ENCODE measurements around the gene PPP1R12C.
A peak's percentile ranks its signal among the peaks of the same experiment; 100 is the strongest.
"Not testable (repeated sequence)": the region's sequence is repeated elsewhere in the genome, so short reads cannot be mapped to it uniquely, and the experiment has no call there.

The PPP1R12C gene

GRCh38 chr19:55070466-55071128 lies 46.8 kb downstream of the PPP1R12C start:
- DNase-seq, result no peak

GRCh38 chr19:55069865-55070197 lies 47.6 kb downstream of the PPP1R12C start:
- no peak for DNase-seq

DNA sequence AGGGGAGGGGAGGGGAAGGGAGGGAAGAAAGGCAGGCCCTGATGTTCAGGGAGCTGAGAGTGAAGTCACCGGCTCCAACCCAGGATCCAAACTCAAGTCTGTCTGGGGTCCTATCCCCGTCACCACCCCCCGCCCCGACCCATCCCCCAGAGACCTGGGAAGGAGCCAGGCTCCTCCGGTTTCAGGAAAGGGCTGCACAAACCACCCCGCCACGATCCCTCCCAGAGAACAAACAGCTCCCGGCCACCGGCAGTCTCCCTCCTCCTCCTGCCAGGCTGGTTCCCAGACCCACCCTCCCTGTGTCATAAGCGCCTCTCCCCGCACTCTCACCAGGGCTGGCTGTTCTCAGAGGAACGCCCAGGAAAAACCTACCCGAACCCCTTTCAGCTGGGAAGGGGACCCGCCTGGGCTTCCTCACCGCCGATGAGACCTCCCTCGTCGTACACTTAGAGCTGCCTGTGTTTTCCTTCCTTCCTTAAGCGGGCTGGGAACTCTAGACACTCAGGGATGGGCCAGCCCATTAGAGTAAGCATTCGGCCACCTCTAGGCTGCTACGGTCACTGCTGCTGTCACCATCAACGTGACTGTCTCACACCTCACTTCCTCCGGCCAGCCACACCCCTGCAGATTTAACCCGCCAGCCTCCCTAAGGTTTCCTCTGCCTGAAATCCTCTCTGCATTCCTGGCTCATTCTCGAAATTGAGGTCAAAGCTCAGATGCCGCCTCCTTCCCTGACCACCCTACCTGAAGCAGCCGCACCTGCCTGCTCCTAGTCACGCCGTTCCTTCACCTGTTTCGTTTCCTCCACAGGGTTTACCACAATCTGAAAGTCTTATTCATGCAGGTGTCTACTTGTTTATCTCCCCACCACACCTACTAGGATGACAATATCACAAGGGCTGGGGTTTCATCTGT lies 48.2 kb downstream of the PPP1R12C start:
- no peak for DNase-seq

DNA sequence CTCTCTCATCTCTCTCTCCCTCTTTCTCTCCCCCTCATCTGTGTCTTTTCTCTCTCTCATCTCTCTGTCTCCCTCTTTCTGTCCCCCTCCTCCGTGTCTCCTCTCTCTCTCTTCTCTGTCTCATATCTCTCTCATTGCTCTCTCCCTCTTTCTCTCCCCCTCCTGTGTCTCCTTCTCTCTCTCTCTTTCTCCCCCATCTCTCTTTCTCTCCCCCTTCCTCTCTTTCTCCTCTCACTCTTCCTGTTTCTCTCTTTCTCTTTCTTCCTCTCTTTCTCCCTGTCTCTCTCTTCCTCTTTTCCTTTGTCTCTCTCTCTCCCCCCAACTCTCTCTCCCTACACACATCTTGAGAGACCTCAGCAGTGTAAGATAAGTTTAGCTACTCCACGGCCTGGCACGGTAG lies 49.6 kb downstream of the PPP1R12C start:
- no peak for DNase-seq

DNA sequence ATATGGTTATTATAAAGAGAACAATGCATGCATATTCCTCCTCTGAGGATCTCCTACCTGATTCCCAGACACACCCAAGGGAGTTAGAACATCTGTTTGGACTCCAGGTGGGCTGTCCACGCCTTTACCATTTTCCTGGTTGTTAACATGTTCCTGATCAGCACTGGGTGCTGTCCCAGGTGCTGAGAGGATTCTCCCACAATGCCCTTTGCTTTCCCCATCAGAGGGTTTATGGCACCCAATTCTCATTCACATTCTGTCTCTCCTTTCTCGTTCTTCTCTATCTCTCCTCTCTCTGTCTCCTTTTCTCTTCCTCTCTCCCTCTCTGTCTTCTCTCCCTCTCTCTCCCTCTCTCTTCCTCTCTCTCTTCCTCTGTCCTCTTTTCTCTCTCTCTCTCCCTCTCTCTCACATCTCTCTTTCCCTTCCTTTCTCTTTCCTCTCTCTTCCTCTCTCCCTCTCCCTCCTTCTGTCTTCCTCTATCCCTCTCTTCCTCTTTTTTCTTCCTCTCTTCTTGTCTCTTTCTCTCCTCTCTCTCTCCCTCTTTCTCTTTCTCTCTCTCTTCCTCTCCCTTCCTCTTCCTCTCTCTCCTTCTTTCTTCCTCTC lies 51.2 kb downstream of the PPP1R12C start:
- no peak for DNase-seq

DNA sequence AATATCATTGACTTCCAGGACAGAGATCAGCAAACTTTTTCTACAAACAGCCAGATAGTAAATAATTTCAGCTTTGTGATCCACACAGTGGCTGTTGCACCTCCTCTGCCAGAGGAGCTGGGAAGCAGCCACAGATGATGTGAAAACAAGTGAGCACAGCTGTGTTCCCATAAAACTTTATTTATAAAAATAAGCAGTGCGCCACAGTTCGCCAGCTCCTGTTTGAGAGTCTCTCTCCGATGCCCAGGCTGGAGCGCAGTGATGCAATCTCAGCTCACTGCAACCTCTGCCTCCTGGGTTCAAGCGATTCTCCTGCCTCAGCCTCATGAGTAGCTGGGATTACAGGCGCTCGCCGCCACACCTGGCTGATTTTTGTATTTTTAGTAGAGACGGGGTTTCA lies 51.9 kb downstream of the PPP1R12C start:
- not testable (repeated sequence) for DNase-seq

GRCh38 chr19:55063492-55063843 lies 54.0 kb downstream of the PPP1R12C start:
- no peak for DNase-seq

- DNase-seq, result peak; percentile 85
Observed at GRCh38 chr19:55062735-55063491, 54.5 kb downstream of the PPP1R12C start, which contains the start of gene RDH13. RDH13 (minus strand) TSS chr19:55063148; CDS start chr19:55063032, 116 bp downstream.

DNA sequence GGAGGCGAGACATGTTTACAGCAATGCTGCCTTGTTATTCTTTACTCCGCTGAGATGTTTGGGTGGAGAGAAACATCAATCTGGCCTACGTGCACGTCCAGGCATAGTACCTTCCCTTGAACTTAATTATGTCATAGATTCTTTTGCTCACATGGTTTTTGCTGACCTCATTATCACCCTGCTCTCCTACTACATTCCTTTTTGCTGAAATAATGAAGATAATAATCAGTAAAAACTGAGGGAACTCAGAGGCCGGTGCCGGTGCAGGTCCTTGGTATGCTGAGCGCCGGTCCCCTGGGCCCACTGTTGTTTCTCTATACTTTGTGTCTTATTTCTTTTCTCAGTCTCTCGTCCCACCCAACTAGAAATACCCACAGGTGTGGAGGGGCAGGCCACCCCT lies 57.1 kb downstream of the PPP1R12C start:
- not testable (repeated sequence) for DNase-seq

- DNase-seq, result no peak
Observed at GRCh38 chr19:55058781-55059610, 58.4 kb downstream of the PPP1R12C start.

DNA sequence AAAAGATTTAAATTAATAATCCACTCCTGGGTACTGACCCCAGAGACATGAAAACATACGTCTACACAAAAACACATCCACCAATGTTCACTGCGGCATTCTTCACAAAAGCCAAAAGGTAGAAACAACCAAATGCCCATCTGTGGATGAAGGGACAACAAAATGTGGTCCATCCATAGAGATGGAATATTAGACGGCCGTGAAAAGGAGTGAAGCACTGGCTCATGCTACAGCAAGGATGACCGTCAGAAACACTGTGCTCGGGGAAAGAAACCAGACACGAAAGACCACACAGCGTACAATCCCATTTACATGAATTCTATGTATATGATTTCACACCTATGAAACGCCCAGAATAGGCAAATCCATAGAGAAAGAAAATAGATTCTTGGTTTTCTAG lies 60.6 kb downstream of the PPP1R12C start:
- DNase-seq, result no peak

GRCh38 chr19:55053735-55054134 lies 63.7 kb downstream of the PPP1R12C start:
- DNase-seq, result no peak

GRCh38 chr19:55050749-55051532 lies 66.5 kb downstream of the PPP1R12C start:
- no peak for DNase-seq

GRCh38 chr19:55048446-55048845 lies 69.0 kb downstream of the PPP1R12C start:
- no peak for DNase-seq

- no peak for DNase-seq
Observed at GRCh38 chr19:55047951-55048350, 69.5 kb downstream of the PPP1R12C start.

GRCh38 chr19:55046975-55047622 lies 70.3 kb downstream of the PPP1R12C start:
- DNase-seq, result no peak

DNA sequence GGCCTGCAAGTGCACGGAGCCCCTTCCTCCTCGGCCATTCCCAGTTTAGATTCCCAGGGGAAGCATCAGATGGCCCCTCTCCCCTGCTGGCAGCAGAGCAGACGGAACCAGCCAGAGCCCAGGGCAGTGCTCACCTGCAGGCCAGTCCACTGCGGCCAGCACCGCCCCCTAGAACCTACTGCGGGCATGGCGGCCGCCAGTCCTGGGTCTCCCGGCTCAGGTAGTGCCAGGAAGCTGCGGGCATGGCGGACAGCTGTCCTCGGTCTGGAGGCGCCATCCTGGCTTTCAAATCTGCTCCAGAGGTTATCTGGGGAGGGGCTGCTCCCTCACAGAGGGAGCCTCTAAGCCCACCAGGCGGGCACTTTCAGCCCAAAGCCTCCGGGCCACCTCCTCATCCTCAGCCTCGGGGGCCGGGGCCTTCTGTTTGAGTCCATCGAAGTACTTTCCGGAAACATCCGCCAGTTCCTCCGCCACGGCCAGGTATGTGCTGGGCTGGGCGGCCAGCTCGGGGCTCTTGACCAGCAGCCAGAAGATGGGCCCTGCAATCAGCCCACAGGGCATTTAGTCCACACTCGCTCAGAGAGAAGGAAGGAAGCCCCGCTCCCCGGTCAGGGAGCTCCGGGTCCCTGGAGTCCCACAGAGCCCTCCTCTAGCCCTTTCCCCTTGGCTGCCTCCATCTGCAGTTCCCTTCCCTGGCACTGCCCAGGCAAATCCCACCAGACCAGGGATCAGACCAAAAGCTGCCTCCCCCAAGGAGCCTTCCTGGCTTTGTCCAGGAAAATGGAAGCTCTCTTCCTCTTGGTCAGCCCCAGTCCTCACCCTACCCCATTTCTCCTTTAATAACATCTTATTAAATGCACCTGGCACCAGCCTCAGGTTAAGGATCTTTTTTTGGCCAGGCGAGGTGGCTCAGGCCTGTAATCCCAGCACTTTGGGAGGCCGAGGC lies 72.4 kb downstream of the PPP1R12C start:
- DNase-seq, result no peak

DNA sequence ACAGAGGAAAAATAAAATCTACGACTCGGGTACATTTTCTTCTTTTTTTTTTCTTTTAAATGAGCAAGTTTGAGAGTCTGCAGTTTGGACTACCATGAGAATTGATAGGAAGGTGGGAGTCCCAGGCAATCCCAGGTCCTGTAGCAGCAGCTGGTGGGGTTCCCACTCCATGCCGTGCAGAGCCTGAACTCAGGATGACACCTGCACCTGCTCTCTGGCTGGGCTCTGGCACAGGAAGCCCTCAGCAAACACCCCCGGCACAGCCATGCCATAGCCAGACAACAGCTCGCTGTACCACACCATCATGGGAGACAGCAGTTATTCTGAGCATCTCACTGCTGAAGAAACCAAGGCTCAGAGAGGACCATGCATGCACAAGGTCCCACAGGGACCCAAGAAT lies 73.2 kb downstream of the PPP1R12C start:
- no peak for DNase-seq

DNA sequence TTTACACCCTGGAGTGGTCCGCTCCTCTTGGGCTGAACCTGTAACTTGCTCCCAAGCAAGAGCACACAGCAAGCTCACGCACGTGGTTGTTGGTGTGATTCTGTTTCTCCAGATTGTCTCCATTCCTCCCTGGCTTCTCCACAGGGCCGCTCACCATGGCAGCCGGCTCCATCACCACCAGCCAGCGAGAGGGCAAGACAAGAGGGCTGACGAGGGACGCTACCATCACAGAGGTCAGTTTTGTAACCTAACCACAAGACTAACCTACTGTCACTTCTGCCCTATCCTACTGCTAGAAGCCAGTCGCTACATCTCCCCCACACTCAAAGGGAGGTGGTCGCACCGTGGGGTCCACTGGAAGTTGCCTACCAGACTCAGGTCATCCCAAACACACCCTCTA lies 74.7 kb downstream of the PPP1R12C start:
- DNase-seq, result no peak

DNA sequence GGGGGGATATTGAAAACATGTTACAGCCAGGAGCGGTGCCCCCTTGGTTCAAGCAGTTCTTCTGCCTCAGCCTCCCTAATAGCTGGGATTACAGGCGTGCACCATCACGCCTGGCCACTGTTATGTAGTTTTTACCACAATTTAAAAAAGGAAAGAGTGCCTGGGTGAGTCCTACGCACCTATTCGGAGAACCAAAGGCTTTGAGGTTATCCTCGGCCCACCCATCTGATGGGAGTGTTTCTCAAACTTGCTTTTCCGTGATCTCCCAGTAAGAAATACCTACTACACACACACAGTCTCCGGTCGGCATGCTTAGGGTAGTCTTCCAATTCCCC lies 75.1 kb downstream of the PPP1R12C start:
- no peak for DNase-seq

Data from amniotic stem cell (primary cell).